GM12865 (cell line): Measurements from ENCODE around the gene ARHGAP24.

ENCODE experiments used
- DNase-seq: peaks from one replicate; pipeline ENCODE4 v3.0.0; 2010; ENCODE audit warnings: low read depth
- H3K4me3 ChIP-seq: 2 replicates; pipeline ENCODE4 v1.5.1; 2011; ENCODE audit warnings: mild to moderate bottlenecking, low read depth, low read length, control low read depth
- CTCF ChIP-seq: IDR thresholded peaks from 2 replicates; pipeline ENCODE4 v1.5.1; 2011; ENCODE audit warnings: low read length, control low read depth, low read depth, inconsistent platforms; ENCODE audit not compliant: insufficient read depth; ENCODE audit errors: missing control alignments

The ARHGAP24 gene

GRCh38 chr4:85821688-85822455, 346.9 kb downstream of the ARHGAP24 start:
- DNase-seq: no peak
- no peak overlapping the region for H3K4me3 ChIP-seq
- TF ChIP-seq CTCF: no peak

- no peak overlapping the region for H3K4me3 ChIP-seq
- no peak for TF ChIP-seq CTCF
- no peak for DNase-seq
Observed at GRCh38 chr4:85823295-85823694, 348.3 kb downstream of the ARHGAP24 start.

- DNase-seq: no peak
- TF ChIP-seq CTCF: no peak
- no peak overlapping the region for H3K4me3 ChIP-seq
Observed at GRCh38 chr4:85824166-85824945, 349.4 kb downstream of the ARHGAP24 start.

- TF ChIP-seq CTCF: peak; percentile 1
- DNase-seq: peak; percentile 41
- no peak overlapping the region for H3K4me3 ChIP-seq
Observed at GRCh38 chr4:85826060-85826678, 351.2 kb downstream of the ARHGAP24 start.

- DNase-seq: no peak
- no peak overlapping the region for H3K4me3 ChIP-seq
- no peak for TF ChIP-seq CTCF
Observed at GRCh38 chr4:85828027-85828890, 353.3 kb downstream of the ARHGAP24 start.

- no peak for DNase-seq
- TF ChIP-seq CTCF: no peak
- no peak overlapping the region for H3K4me3 ChIP-seq
Observed at GRCh38 chr4:85829276-85830051, 354.5 kb downstream of the ARHGAP24 start.
